Activated CD4-positive, CD25-positive, alpha-beta regulatory T cell treated with anti-CD3 and anti-CD28 coated beads, Interleukin-2, amount 50 U/mL, for 72 hours (primary cell): Measurements from ENCODE around the gene GALNS.
"Not testable (repeated sequence)": the region's sequence is repeated elsewhere in the genome, so short reads cannot be mapped to it uniquely, and the experiment has no call there.

ENCODE experiments used
- DNase-seq: peaks from one replicate; pipeline ENCODE4 v3.0.0; 2021

Gene GALNS

DNA sequence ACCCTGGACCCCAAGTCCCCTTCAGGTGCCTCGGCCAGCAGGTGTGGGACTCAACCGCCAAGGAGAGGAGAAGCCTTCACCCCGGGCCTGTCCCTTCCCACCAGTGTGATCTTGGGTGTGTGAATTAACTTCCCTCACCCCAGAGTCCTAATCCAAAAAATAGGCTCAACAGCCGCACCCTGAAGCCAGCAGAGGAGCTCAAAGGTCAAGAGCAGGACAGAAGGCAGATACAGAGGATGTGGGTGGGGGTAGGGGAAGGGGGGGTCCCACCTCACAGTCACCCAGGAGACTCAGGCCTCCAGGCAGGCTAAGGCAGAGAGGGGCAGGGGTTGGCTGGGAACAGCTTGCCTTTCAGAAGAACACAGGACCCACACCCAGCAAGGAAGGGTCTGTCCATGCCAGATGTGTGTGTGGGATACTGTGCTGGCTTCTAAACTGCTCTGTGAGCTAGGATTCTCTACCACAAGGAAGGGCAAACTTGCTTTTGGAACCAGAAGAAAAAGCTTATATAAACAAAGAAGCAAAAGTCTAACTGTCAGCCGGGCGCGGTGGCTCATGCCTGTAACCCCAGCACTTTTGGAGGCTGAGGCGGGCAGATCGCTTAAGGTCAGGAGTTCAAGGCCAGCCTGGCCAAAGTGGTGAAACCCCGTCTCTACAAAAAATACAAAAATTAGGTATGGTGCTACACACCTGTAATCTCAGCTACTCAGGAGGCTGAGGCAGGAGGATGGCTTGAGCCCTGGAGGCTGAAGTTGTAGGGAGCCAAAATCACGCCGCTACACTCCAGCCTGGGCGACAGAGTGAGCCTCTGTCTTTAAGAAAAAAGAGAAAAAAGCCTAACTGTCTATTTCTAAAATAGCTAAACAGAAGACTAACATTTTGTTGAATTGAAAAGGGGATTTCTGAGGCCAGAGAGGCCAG is 76.3 kb downstream of the GALNS start:
- no peak for DNase-seq

DNA sequence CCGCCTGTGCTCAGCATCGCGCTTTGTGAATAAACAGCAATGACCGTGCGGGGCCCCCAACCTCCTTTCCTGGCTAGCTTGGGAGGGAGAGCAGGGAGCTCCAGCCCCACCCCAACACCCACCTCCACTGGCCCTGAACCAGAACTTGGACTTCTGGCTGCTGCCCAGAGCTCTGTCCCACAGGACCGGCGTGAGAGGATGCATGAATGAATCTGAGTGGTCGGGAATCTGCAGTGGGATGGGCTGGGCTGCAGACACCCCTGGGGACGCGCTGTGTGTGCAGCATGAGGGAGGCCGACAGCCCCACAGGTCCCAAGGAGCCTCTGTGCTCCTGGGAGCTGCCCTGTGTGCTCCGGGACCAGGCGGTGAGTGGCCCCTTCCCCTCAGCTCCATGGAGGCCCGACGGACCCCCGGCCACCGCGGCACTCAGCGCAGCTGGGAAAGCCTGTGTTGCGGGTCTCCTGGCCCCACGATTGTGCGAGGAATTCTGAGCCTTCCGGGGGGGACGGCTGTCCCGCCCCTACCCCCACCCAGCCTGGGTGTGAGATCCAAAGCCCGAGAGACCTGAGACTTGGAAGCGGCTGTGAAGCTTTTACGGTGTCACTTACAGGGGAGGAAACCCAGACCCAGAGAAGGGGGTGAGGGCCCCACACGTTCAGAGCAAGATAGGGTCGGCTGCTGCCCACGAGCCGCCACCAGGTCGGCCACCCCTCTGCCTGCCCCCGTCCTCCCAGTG is 77.2 kb downstream of the GALNS start:
- no peak for DNase-seq

DNA sequence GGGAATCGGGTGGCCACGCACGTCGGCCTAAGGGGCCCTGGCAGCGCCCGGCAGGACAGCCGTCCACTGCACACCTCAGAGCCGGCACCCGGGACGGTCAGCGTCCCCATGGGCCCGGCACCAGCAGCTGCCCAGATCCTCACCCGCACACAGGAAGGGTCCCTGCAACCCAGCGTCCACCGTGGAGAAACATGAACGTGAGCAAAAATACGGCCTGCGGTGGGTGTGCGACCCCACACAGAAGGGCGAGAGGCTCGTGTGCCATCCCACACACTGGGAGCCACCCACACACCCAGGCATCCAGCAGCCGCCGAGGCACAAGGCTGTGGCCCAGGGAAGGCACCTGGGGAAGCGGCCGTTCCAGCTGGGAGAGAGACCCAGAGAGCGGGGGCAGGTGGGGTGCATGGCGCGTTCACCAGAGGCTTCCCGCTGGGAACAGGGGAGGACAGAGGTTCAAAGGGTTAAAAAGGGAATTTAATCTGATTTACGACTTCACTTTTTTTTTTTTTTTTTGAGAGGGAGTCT is 78.1 kb downstream of the GALNS start:
- DNase-seq: no peak

DNA sequence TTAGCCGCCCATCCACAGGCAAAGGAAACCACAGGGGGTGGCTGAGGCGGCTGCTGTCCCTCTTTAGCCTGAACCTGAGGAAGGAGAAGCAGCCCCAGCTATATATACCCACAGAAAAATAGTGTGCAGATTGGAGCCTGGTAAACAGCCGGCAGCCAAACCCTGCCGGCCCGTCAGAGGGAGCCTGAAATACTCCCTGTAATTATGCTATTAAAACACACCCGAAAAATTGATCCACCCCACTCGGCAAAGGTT is 78.5 kb downstream of the GALNS start:
- no peak for DNase-seq

DNA sequence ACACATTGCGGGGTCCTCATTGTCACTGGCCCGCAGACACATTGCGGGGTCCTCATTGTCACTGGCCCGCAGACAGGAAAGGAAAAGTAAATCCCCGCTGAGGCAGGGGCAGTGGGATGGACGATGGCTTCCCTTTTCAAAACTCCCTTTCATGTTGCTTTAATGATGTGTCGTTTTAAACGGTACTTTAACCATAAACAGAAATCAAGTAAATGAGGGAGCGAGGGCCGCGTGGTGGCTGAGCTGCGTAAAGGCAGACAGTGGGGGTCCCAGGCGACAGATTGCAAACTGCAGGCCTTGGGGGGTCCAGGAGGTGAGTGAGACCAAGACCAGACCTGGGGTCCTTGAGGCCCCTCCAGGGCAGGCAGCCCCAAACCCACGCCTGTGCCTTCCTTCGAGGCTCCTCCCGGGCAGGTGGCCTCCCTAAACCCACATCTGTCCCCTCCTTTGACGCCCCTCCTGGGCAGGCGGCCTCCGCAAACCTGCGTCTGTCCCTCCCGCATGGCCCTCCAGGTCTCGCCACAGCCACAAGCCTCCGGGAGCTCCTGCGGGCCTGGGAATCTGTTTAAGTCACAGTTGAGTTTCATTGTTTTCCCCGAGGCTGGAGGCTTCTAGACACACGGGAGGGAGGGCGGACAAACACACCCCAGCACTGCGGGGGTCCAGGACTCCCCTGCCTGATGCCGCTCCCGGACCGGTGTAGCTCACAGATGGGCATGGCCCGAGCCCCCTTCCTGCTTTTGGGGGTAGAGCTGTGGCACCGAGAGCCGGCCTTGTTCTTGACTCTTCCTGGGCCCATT is 79.1 kb downstream of the GALNS start:
- no peak for DNase-seq

DNA sequence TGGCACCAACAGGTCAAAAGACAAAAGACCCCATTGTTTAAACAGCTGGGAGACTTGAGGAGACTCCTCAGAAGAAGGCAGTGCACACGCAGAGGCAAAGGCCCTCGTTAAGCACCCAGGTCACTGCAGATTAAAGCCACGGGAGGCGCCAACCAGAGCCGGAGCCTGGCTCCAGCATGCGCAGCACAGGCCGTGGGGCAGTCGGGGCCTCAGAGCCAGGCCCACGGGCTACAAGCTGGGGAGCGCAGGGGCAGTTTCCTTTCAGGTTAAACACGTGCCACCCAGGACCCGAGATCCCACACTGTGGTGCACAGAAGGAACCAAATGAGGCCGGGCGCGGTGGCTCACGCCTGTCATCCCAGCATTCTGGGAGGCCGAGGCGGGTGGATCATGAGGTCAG is 80.9 kb downstream of the GALNS start:
- DNase-seq: no peak

DNA sequence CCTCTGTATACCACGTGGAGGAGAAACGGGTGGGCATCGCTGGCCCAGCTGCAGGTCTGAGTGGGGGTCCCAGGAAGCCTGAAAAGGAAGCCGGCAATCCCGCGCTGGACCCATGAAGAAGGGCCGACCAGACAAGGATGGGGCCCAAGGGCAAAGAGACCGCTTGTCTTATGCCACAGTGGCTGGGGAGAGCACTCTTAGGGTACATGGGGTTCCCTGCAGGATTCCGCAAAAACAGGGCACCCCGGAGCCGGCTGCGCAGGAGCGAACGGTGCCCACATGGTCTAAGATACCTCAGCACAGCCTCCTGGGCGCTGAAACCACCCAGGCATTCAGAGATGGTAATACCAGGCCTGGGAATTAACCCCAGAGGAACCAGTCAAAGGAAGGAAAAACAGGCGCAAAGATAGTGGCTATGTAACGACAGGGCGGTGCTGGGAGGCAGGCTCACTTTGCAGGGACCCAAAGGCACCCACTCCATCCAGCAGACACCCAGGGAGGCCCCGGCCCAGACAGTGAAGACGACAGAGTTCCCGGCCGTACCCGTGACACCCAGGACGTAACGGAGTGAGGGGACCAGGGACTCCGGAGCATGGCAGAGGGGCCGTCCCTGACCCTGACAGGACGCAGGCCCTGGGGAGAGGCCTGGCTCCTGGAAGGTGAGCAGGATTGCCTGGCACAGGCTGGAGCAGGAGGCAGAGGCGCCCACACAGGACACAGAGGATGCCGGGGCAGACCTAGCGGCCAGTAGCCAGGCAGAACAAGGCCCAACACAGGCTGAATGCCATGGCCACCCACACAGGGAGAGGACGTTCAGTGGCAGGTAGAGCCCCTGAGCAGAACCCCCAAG is 82.0 kb downstream of the GALNS start:
- DNase-seq: no peak

DNA sequence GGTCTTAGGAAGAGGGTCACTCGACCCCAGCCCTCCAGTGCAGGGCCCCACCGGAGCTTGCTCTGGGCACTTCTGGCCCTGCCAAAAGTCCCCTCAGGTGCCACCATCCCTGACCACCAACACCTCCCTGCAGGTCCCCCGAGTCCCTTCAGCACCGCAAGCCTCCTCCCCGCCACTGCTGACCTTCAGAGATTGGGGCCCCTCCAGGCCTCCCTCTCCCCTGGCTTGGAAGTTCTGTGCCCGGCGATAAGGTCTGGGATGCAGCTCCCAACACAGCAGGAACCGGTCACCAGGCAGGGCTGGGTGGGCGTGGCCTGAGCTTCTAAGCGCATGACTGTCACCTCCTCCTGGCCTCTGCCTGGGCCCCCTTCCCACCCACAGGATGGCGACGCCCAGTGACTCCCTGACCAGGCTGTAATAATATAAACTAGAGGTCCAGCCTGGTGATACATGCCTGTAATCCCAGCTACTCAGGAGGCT is 82.9 kb downstream of the GALNS start:
- DNase-seq: no peak

DNA sequence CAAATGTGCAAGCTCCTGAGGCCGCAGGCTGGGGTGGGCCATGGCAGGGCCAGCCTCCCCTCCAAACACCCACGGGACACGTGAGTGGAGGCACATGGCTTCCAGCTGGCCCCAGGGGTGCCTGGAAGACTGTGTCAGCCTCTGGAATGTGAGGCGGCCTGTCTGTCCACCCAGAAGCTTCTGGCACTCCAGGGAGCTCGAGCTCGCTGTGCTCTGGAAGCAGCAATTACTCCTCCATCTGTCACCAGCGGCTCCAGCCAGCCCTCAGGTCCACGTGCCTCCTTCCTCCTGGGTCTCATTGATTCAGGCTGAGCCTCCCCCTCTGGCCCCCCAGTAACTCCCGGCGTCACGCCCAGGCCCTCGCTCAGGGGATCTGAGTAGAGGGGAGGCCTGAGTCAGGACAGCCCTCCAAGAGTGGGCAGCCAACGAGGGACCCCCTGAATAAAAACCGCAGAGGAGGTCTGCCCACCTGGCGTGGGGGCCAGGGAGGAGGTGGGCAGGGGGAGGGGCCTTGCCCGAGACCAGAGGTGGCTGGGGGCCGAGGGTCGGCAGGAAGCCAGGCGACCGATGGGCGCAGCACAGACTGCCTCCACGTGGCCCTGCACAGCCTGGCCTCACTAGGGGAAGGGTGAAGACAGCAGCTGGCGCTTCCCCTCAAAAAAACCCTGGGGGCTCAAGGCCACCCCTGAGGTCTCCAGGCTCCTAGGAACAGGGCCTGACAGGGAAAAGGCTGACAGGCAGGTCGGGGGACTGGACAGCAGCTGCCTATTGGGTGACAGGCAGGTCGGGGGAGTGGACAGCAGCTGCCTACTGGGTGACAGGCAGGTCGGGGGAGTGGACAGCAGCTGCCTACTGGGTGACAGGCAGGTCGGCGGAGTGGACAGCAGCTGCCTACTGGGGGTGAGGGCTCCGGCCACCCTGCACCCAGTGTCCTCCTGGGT is 83.6 kb downstream of the GALNS start:
- no peak for DNase-seq

DNA sequence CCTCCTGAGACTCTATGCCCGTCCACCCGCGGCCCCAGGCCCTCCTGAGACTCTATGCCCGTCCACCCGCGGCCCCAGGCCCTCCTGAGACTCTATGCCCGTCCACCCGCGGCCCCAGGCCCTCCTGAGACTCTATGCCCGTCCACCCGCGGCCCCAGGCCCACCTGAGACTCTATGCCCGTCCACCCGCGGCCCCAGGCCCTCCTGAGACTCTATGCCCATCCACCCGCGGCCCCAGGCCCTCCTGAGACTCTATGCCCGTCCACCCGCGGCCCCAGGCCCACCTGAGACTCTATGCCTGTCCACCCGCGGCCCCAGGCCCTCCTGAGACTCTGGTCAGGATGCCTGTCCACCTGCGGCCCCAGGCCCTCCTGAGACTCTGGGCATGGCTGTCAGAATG is 85.0 kb downstream of the GALNS start:
- DNase-seq: not testable (repeated sequence)

DNA sequence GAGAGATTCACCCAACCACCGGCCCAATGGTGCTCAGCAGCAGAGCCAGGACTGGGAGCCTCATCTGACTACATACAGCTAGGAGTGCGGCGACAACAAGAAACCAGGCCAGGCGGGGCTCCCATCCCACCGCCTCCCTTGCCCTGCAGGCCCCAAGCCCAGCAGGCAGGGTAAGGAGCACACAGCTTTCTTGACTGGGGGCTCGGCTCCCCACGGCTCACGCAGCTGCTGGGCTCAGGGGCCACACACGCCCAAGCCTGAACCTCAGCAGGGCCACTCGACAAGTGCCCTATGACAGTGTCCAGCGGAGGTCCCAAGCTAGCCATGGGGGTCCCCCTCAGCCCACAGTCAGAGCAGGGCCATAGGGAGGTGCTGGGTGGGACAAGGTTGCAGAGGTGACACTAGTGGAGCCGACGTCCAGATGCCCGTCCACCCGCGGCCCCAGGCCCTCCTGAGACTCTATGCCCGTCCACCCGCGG is 85.4 kb downstream of the GALNS start:
- no peak for DNase-seq

DNA sequence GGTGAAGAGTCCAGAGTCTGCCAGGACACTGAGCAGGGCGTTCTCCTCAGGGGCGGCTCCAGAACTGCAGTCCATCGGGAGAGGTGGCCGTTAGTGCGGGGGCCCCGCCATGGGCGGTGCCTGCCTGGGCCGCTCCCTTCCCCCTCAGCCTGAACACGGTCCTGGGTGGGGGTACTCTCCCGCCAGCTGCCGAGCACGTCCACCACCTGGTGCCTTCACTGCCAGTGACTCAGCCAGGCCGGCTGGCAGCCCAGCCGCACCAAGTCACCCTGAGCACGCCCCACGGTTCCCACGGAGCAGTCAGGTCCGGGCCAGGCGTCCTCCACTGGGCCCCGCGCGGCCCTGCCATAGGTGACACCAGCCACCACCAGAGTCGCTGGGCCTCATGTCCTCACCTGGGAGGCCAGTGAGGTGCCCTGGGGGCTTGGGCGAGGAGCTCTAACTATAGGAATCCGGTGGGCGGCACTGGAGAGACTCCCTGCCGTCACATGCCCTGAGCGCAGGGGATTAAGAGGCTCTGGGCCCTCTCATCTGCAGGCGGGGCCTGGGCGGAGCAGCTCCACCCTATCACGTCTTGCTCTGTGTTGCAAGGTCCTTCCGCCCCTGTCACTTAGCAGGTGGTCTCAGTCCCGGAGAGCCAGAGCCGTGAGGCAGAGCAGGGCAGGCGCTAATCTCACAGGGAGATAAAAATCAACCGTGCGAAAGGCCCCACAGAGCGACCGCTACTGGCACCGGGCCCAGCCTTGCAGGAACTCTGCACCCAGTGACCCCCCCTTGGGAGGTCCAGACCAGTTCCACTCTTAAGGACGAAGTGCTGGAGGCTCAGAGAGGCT is 86.1 kb downstream of the GALNS start:
- DNase-seq: no peak

DNA sequence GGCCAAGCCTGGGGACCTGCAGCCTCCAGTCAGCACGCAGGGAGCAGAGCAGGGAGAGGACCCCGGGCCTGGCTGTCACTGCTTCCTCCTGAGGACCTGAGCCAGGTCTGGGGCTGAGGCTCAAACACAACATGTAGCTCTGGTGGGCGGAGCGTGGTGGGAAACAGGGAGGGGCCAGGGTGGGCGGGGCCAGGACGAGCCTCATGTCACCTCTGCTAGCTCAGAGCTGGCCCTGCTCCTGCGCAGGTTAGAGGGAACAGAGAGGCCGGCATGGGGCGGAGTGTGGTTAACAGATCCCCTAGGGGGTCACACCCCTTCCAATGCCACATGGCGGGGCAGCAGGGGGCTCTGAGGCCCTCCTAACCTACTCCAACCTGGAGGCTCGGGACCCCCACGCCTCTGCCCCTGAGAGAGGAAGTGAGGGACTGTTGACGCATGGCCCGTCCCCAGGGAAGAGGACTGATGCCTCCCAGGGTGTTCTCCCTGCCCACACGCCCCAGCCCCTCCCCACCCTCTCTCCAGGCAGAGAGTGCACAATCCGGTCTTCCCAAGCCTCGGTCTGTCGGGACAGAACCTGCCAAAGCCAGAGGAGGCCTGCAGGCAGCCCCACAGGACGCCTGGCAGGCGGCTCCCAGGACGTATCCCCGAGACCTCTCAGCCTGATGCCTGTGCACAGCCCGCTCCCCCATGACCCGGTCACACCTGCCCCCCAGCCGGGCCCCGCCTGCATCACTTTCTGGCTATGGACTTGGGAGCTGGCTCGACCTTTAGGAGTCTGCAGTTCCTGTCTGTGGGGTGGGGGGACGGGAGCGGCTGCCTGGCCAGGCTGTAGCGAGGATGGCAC is 86.9 kb downstream of the GALNS start:
- no peak for DNase-seq

DNA sequence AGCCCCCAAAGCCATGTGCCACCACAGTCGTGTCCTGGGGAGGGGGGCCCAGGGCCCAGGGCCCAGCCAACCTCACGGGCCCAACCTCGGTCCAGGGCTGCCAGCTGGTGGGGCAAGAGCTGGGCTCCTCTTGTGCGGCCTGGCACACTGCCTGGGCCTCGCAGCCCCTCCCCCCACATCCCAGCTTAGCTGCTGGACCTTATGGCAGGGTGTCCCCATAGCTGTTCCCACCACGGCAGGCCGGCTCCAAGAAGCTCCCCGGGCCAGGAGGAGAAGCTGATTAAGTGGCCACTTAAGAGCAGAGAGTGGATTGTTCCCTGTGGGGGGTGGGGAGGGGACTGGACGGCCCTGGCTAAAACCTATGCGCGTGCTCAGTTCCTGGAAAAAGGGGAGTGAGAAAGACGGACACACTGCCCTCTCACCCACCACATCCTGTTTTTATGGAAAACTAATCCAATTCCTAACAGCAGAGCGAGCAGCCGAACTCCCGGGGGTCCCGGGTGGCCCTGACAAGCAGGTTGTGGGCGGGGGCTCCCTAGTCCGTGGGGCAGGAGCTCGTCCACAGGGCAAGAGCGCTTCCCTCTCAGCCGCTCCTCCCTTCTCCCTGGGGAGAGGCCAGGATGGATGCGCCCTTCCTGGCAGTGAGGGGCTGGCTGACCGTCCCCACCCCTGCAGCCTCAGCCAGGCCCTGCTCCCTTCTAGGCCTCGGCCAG is 88.5 kb downstream of the GALNS start:
- DNase-seq: no peak

DNA sequence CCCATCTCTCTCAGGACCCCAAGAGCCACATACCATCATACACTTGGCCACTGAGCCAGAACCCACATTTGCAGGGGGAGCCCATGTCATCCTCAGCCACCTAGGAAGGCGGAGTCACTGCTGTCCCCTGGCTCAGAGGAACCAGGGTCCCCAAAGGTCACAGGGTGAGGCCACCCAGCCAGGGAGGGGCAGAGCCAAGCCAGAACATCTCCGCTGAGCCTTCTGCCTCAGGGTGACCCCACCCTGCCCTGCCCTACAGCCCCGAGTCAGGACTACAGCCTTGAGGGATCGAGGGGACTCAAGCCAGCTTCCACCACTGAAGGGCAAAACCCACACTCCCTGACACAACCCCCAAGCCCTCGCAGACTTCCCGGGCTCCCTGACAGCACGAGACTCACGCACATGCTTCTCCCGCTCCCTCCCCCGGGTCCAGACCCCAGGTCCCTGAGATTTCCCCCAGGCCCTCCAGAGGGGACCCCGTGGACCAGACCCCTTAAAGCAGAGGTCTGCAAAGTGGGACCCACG is 89.1 kb downstream of the GALNS start:
- no peak for DNase-seq

DNA sequence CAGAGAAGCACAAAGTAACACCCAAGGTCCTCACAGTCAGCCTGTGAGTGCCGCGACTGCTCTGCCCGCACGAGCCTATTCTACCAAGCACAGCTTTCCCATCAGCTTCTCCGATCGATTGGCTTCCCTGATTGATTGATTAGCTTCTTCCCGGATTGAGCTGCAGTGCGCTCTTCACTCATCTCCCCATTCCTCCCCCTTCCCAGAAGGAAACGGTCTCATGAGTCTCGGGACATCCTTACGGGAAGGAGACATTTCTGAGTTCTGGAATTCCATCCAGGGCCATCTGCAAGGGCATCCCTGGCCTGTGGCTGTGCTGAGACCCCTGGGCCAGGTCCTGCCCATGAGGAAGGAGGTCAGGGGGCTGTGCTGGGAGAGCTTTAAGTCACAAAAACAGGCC is 89.8 kb downstream of the GALNS start:
- no peak for DNase-seq

DNA sequence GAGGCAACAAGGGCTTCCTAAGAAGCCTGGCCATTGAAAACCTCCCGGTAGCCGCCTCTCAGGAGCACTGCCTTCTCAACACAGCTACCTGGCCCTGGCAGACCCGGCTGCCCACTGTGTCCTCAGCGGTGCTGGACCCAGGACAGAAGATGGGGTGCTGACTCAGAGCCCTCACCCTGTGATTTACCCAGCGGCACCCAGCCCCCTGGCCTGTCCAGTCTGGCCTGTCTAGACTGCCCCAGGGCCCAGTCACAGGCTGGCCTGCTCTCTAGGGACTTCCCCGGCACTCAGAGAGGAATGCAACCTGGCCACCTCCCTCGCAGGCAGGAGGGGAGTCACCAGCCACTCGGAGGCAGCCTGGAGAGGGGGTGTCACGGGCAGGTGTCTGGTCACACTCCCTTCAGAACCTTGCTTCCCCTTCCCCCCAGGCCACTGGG is 91.8 kb downstream of the GALNS start:
- DNase-seq: no peak

DNA sequence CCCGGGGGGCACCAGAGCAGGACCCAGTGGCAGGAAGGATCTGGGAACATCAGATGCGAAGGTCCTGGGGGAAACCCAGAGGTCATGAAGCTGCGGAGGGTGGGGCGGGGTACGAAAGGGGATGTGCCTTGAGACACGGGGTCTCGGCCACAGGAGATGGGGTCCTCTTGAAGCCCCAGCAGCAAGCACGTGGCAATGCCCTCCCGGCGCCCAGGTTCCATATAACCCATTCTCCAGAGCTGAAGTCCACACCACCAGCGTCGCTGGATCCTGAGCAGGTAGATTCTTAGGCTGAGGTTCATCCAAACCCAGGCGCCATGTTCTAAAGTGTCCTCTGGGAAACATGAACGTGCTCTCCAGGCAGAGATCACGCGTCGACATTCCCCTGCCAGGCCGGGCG is 92.7 kb downstream of the GALNS start:
- no peak for DNase-seq
